ENCODE measurements around the gene NCK1.

The NCK1 gene

DNA sequence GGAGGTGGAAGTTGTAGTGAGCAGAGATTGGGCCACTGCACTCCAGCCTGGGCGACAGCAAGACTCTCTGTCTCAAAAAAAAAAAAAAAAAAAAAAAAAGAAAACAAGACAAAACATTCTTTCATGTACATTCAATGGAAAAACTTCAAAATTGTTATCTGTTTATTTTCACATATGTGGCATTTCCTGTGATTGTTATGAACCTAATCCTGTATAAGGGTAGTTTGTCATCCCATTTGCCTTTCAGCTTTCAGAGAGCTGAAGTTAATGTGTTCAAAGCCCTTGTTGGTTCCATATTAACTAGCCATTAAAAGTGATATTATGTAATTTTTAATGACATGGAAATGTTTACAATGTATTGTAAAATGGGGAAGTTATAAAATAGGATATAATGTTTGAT is 17.3 kb upstream of the NCK1 start:
- TF ChIP-seq TAF1 (IDR thresholded peaks at IDR 0.05; ENCODE audit: borderline replicate concordance, insufficient read depth, low read length) (no peak), SIN3A (IDR thresholded peaks at IDR 0.05; ENCODE audit: borderline replicate concordance, insufficient read depth, low read length) (no peak), POLR2AphosphoS5 (IDR thresholded peaks at IDR 0.05; ENCODE audit: low read depth, low read length) (no peak), FOXP2 (optimal IDR thresholded peaks at IDR 0.05; ENCODE audit: borderline replicate concordance, extremely low read depth, extremely low read length, insufficient read depth) (no peak)
- TF ChIP-seq, protein P1, sequence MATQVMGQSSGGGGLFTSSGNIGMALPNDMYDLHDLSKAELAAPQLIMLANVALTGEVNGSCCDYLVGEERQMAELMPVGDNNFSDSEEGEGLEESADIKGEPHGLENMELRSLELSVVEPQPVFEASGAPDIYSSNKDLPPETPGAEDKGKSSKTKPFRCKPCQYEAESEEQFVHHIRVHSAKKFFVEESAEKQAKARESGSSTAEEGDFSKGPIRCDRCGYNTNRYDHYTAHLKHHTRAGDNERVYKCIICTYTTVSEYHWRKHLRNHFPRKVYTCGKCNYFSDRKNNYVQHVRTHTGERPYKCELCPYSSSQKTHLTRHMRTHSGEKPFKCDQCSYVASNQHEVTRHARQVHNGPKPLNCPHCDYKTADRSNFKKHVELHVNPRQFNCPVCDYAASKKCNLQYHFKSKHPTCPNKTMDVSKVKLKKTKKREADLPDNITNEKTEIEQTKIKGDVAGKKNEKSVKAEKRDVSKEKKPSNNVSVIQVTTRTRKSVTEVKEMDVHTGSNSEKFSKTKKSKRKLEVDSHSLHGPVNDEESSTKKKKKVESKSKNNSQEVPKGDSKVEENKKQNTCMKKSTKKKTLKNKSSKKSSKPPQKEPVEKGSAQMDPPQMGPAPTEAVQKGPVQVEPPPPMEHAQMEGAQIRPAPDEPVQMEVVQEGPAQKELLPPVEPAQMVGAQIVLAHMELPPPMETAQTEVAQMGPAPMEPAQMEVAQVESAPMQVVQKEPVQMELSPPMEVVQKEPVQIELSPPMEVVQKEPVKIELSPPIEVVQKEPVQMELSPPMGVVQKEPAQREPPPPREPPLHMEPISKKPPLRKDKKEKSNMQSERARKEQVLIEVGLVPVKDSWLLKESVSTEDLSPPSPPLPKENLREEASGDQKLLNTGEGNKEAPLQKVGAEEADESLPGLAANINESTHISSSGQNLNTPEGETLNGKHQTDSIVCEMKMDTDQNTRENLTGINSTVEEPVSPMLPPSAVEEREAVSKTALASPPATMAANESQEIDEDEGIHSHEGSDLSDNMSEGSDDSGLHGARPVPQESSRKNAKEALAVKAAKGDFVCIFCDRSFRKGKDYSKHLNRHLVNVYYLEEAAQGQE (IDR thresholded peaks at IDR 0.05; ENCODE audit: insufficient read depth in 1 of 2, low read depth in 2 of 2, low read length in 2 of 2) = no peak

- no peak for TF ChIP-seq TAF1 (IDR thresholded peaks at IDR 0.05; ENCODE audit: borderline replicate concordance, insufficient read depth, low read length)
- TF ChIP-seq, protein P1 (IDR thresholded peaks at IDR 0.05; ENCODE audit: insufficient read depth in 1 of 2, low read depth in 2 of 2, low read length in 2 of 2) = no peak
- no peak for TF ChIP-seq SIN3A (IDR thresholded peaks at IDR 0.05; ENCODE audit: borderline replicate concordance, insufficient read depth, low read length)
- no peak for TF ChIP-seq FOXP2 (optimal IDR thresholded peaks at IDR 0.05; ENCODE audit: borderline replicate concordance, extremely low read depth, extremely low read length, insufficient read depth)
- TF ChIP-seq POLR2AphosphoS5 (IDR thresholded peaks at IDR 0.05; ENCODE audit: low read depth, low read length) = no peak
Measured at GRCh38 chr3:136852180-136852579, 9.8 kb upstream of the NCK1 start.

- TF ChIP-seq, protein P1 (IDR thresholded peaks at IDR 0.05; ENCODE audit: insufficient read depth in 1 of 2, low read depth in 2 of 2, low read length in 2 of 2) = no peak
- TF ChIP-seq FOXP2 (optimal IDR thresholded peaks at IDR 0.05; ENCODE audit: borderline replicate concordance, extremely low read depth, extremely low read length, insufficient read depth) = no peak
- no peak for TF ChIP-seq TAF1 (IDR thresholded peaks at IDR 0.05; ENCODE audit: borderline replicate concordance, insufficient read depth, low read length)
- no peak for TF ChIP-seq SIN3A (IDR thresholded peaks at IDR 0.05; ENCODE audit: borderline replicate concordance, insufficient read depth, low read length)
- TF ChIP-seq POLR2AphosphoS5 (IDR thresholded peaks at IDR 0.05; ENCODE audit: low read depth, low read length) = no peak
Measured at GRCh38 chr3:136856665-136857064, 5.3 kb upstream of the NCK1 start.

- peak; percentile 63; the same call in 1 of the 2 replicates for TF ChIP-seq SIN3A (IDR thresholded peaks at IDR 0.05; ENCODE audit: borderline replicate concordance, insufficient read depth, low read length)
- TF ChIP-seq FOXP2 (optimal IDR thresholded peaks at IDR 0.05; ENCODE audit: borderline replicate concordance, extremely low read depth, extremely low read length, insufficient read depth) = no peak
- TF ChIP-seq, protein P1 (IDR thresholded peaks at IDR 0.05; ENCODE audit: insufficient read depth in 1 of 2, low read depth in 2 of 2, low read length in 2 of 2) = peak in 1 of 2 experiments; percentile 48; a peak in 1 of 4 replicates
- TF ChIP-seq TAF1 (IDR thresholded peaks at IDR 0.05; ENCODE audit: borderline replicate concordance, insufficient read depth, low read length) = no peak
Measured at GRCh38 chr3:136858381-136858780, 3.6 kb upstream of the NCK1 start.

GRCh38 chr3:136860541-136860940 is 1.5 kb upstream of the NCK1 start:
- TF ChIP-seq, protein P1 (IDR thresholded peaks at IDR 0.05; ENCODE audit: insufficient read depth in 1 of 2, low read depth in 2 of 2, low read length in 2 of 2) = no peak
- TF ChIP-seq TAF1 (IDR thresholded peaks at IDR 0.05; ENCODE audit: borderline replicate concordance, insufficient read depth, low read length) (no peak), FOXP2 (optimal IDR thresholded peaks at IDR 0.05; ENCODE audit: borderline replicate concordance, extremely low read depth, extremely low read length, insufficient read depth) (no peak), POLR2AphosphoS5 (IDR thresholded peaks at IDR 0.05; ENCODE audit: low read depth, low read length) (no peak), SIN3A (IDR thresholded peaks at IDR 0.05; ENCODE audit: borderline replicate concordance, insufficient read depth, low read length) (no peak)
